ENCODE results near the gene SAE1. TPM values are rescaled to one million over a fixed set of nuclear protein-coding genes. Genes with fewer than 3 reads are reported as not detected.
"Not testable (repeated sequence)": the region's sequence is repeated elsewhere in the genome, so short reads cannot be mapped to it uniquely, and the experiment has no call there.

Gene SAE1
- polyA plus RNA-seq, 4 donors = 116 to 132 (median 122) TPM

DNA sequence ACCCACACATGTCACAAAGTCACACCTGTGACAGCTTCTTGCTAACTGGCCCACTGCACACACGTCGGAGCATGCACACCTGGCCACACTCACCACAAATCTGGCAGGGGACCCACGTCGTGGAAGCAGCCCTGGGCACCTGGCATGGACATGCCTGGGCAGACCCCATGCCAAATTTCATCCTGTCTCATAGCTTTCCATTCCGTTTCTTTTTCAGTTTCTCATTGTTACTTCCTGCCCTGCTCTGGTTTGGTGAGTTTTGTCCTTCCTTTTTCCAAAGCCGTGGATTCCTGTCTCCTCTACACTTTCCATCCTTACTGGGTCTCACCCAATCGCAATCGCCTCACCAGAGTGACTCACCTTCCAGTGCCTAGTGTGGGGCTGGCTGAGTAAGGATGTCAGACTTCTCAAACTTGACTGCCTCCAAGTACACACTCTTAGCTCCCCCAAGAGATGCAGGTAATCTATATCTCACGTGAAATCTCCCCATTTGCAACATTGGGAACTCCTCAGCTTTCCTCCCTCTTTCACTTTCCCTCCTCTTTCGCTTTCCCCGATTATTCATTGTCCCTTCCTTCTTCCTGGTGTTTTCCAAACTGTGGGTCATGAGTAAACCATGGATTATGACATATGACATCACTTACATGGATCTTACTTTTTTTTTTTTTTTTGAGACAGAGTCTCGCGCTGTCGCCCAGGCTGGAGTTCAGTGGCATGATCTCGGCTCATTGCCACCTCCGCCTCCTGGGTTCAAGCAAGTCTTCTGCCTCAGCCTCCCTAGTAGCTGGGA, 102.0 kb downstream of the SAE1 start:
- DNase-seq (ENCODE audit: low read depth in 4 of 4, low spot score in 3 of 4) = no peak

DNA sequence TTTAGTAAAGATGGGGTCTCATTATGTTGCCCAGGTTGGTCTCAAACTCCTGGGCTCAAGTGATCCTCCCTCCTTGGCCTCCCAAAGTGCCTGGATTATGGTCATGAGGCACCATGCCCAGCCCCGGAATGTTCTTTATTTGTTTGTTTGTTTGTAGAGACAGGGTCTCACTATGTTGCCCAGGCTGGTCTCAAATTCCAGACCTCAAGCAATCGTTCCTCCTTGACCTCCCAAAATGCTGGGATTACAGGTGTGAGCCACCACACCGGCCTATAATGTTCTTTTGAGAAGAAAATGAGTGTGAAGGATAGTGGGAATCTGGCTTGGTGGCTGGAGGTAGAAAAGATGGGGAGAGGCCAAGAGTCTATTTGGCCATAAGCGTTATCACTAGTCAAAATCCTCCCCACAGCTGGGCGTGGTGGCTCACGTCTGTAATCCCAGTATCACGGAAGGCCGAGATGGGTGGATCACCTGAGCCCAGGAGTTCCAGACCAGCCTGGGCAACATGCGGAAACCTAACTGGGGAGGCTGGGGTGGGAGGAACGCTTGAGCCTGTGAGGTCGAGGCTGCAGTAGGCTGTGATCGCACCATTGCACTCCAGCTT, 105.5 kb downstream of the SAE1 start:
- no peak for DNase-seq (ENCODE audit: low read depth in 4 of 4, low spot score in 3 of 4)

DNA sequence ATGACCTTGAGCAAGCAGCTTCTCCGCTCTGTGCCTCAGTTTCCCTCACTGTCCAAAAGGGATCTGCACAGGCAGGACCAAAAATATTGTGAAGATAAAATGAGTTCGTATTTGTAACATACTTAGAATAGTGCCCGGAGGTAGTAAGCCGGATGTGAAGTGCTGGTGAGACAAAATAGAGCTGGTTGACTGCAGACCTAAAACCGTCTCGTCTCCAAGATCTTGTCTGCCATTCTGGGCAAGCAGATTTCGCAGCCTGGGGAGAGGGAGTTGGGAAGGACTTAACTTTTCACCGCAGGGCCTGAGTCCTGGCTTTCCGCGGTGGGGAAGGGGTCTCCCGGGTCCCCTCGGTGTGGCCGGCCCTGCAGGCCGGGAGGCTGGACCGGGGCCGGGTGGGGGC, 108.5 kb downstream of the SAE1 start:
- DNase-seq (ENCODE audit: low read depth in 4 of 4, low spot score in 3 of 4) = no peak

DNA sequence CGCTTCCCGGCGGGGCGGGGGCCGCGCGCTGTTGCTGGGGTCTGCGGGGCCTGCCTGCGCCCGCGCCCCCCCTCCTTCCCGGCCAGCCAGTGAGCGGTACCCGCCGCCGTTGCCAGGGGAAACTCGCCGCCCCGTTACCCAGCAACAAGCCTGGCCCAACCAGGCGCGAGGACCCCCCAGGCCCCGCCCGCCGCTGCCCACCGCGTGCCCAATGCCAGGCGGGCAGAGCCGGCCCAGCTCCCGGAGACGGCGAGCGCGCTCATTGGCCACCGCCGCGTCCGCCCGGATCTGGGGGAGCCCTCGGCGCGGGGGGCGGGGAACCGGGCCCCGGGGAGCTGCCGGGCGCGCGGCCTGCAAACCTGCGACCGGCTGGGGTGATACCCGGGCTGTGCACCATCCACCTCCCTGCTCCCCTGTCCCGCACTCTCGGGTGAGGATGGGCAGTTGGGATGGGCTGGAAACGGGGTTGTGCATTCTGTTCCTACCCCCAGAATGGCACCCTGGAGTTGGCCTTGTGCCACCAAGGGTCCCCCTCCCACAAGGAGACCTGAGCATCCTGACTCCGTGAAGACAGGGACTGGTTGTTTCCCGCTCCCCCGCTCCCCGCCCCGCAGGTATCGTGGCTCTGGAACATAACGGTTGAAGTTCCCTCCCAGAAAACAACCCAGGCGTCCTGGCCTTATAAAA, 109.1 kb downstream of the SAE1 start:
- no peak for DNase-seq (ENCODE audit: low read depth in 4 of 4, low spot score in 3 of 4)

DNA sequence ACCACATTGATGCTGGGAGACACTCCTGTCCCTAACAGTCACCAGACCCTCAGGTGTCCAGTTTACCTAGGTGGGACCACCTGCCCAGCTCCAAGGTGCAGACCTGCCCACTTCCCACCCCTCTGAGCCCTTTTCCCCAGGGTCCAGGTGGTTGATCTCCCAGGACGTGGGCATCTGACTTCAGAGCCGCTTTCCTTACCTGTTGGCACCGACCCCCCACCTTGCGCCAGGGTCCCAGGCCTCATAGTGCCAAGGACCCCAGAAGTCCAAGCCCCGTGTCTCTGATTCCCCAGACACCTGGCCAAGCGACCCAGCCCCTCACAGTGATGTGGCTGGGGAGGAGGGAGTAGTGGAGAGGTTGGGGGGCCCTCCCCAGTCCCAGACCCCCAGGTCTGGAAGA, 109.9 kb downstream of the SAE1 start:
- DNase-seq (ENCODE audit: low read depth in 4 of 4, low spot score in 3 of 4) = no peak

DNA sequence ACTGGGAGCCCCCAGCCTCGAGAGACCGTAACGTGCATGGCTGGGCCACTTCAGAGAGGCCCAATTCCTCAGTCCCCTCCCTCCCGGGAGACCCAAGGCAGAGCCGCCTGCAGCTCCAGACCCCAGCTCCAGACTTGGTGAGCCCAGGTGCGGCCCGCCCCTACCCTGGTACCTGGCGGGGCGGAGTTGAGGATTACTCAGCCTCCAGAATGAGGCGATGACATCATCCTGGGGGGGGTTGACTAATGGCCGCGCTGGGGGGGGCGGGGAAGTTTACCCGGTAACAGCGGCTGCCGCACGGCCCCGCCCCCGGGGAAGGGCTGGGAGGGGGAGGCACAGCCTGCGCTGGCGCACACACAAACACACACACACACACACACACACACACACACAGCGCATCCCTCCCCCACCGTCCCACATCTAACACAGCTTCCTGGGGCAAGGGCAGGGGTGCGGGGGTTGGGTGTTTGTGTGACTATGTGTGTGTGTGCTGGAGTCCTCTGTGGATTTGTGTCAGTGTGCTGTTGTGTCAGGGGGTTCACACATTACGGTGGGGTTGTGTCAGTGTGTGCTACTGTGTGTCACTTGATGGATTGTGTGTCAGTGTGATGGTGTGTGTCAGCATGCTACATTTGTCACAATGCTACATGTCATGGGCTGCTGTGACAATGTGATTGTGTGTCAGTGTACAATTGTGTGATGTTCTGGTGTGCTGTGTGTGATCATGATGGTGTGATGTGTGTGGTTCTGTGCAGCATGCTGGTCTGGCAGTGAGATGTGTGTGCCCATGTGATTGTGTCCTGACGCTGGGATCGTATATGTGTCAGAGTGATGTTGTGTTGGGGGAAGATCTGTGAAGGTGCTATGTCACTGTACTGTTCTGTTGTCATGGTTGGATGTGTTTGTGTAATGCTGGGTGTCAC, 110.6 kb downstream of the SAE1 start:
- no peak for DNase-seq (ENCODE audit: low read depth in 4 of 4, low spot score in 3 of 4)

DNA sequence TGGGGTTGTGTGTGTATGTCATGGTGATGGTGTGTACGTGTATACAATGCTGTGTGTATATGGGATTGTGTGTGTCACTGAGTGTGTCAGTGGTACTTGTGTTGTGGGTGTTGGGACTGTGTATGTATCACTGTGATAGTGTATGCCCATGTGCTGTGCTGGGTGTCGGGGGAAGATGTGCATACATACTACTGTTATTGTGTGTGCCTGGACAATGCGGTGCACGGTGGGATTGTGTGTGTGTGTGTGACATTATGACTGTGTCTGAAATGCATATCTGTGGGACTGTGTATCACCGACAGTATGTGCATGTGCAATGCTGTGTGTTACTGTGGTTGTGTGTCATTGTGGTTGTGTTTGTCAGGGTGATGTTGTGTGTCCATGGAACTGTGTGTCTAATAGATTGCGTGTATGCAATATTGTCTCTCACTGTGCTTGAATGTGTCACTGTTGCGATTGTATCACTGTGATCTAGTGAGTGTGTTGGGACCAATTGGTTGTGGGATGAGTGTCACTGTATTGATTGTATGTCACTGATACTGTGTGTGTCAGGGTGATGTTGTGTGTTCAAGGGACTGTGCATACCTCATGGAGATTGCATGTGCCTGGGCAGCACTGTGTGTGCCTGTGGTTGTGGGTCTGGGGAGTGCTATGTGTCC, 111.4 kb downstream of the SAE1 start:
- no peak for DNase-seq (ENCODE audit: low read depth in 4 of 4, low spot score in 3 of 4)

DNA sequence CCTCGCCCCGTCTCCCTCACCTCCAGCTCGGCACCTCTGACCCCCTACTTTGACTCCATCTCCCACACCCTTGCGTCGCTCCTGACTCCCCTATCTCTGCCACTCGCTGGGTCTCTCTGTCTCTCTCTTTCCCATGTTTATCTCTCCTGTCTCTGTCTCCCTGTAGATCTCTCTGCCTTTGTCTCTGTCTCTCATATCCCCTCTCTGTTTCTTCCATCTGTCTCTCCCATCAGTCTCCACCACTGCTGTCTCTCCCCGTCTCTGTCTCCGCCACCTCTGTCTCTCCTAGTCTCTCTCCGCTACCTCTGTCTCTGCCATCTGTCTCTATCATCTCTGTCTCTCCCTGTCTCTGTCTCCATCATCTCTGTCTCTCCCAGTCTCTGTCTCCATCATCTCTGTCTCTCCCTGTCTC, 112.7 kb downstream of the SAE1 start:
- no peak for DNase-seq (ENCODE audit: low read depth in 4 of 4, low spot score in 3 of 4)

DNA sequence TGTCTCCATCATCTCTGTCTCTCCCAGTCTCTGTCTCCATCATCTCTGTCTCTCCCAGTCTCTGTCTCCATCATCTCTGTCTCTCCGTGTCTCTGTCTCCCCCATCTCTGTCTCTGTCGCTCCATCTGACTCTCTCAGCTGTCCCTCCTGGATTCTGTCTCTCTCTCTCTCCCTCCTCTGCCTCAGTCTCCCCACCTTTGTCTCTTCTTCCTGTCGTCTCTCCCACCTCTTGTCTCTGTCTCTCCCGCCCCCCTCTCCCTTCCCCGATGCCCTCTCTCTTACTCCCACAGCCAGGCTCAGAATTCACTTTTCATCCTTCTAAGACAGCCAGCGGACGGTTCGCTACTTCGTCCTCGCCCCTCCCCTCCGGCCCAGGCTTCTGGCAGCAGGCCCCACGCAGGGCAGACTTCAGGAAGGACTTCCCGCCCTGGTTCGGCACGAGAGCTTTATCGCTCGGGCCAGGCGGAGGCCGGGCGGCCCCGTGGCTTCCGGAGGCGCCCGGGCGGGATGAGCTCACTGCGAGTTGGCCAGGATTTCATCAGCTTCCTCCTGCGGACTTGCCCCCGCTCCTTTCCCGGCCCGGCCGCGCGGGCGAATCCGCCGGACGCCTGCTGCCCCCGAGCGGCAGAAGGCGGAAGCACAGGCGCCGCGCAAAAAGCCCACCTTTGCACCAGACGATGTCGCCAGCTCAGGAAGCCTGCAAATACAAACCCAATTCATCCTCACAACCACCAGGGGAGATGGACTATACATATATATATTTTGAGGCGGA, 113.3 kb downstream of the SAE1 start:
- DNase-seq (ENCODE audit: low read depth in 4 of 4, low spot score in 3 of 4) = peak; percentile 77 to 86 (median 82)

DNA sequence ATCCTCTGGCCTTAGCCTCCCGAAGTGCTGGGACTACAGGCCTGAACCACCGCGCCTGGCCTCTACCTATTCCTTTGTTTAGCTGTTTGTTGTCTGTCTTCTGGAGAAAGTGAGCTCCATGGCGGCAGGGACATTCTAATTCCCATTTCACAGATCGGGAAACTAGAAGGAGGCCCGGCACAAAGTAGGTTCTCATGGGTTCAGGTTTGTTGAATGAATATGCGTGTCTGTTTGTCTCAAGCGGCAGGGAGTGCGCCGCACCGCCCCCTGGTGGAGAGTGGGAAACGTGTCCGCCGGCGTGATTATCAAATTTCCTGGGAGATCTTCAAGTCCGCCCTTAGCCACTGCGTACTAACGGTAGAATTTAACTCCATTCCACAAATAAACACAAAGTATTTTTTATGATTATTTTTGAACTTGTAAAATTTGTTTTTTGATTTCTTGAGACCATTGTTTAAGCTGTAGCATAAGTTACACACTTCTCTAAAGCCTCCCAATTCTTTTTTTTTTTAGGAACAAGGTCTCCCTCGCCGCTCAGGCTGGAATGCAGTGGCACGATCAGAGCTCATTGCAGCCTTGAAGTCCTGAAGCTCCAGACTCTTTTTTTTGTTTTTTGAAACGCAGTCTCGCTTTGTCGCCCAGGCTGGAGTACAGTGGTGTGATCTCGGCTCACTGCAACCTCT, 116.8 kb downstream of the SAE1 start:
- DNase-seq (ENCODE audit: low read depth in 4 of 4, low spot score in 3 of 4) = no peak

DNA sequence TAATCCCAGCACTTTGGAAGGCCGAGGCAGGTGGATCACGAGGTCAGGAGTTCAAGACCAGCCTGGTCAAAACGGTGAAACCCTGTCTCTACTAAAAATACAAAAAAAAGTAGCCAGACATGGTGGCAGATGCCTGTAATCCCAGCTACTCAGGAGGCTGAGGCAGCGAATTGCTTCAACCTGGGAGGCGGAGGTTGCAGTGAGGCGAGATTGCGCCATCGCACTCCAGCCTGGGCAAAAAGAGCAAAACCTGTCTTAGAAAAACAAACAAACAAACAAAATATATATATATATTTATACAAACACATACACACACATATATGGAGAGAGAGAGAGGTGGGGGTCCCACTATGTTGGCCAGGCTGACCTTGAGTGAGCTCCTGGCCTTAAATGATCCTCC, 122.4 kb downstream of the SAE1 start:
- DNase-seq (ENCODE audit: low read depth in 4 of 4, low spot score in 3 of 4) = not testable (repeated sequence)

DNA sequence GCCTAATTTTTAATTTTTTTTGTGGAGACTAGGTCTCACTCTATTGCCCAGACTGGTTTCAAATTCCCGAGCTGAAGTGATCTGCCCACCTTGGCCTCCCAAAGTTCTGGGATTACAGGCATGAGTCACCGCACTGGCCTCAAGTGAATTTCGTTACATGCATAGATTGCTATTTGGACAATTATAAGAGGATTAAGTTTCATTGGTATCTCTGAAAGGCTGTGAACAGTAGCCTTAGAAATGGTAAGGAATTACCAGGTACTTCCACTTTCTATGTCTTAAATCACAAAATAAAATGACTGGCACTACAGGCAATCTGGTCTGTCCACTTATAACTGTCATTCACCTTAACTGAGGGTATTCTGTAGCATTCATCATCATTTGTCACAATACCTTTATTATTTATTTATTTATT, 122.8 kb downstream of the SAE1 start:
- DNase-seq (ENCODE audit: low read depth in 4 of 4, low spot score in 3 of 4) = no peak

DNA sequence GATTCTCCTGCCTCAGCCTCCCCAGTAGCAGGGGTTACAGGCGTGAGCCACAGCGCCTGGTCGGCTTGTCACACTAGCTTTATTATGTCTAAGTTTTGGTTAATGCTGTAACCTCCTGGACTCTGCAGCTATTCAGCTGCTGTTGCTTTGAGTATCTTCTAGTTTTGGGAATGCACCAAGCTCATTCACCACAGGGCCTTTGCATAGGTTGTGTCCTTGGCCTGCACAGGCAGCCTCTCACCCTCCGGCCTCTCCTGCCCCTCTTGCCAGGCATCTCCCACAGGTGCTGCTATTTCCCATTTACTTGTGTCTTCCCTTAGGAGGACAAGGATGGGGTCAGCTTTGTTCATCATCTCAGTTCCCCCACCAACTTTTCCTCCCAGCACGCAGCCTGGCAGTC, 123.3 kb downstream of the SAE1 start:
- no peak for DNase-seq (ENCODE audit: low read depth in 4 of 4, low spot score in 3 of 4)

DNA sequence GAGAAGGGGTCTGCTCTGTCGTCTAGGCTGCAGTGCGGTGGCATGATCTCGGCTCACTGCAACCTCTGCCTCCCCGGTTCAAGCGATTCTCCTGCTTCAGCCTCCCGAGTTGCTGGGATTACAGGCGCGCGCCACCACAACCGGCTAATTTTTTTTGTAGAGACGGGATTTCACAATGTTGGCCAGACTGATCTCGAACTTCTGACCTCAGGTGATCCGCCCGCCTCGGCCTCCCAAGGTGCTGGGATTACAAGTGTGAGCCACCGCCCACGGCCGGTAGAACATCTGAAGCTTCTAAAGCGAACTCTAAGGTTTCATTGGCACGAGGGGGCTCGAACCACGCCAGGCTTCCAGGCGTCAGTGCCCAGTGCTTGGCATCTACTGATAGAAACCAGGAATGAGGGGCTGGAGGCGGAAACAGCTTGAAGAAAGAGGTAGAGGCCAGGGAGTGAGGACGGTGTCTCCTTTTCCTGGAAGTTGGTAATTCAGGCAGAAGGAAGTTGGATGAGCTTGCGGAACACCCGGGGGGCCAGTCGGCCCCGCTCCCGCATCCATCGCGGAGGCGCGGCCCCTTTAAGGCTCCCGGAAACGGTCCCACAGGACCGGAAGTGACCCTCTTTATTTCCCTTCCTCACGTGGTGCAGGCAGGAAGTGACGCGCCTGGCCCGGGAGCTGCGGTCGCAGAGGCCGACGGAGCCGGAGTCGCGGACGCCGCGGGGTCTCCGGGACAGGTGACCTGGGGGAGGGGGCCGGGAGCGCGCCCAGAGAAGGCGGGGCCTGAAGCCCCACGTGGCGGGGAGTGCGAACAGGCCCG, 125.5 kb downstream of the SAE1 start, which contains the start of gene CCDC9:
CCDC9 (plus strand) TSS at position 647 of the 814 bp plus-strand sequence. CDS start 1,876 bp downstream, outside the sequence.
- peak; percentile 91 to 95 (median 94) for DNase-seq (ENCODE audit: low read depth in 4 of 4, low spot score in 3 of 4)

DNA sequence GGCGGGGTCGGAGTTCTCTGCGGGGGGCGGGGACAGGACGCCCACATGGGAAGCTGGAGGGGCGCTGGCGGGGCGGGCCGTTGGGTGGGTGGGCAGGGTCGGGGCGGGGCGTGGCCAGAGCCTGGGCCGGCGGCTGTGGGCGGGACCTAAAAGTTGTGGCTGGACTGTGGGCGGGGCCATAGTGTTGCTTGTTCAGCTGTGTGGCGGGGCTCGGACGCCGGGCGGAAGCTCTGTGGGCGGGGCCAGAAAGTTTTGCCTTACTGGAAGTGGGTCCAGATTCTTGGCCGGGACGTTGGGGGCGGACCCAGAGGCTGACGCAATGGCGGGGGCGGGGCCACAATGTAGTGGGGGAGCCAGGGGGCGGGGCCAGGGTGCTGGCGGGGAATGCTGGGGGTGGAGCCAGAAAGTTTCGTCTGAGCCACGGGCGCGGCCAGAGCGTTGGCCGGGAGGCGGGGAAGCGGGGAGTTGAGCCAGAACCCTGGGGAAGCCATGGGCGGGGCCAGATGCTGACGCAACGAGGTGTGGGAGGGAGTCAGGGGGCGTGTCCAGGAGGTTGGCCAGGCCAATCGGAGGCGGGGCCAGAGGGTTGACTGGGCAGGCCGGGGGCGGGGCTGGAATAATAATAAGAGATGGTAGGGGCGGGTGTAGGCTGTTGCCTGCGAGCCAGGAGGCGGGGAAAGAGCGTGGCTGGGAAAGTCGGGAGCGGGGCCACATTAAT, 126.2 kb downstream of the SAE1 start:
- peak; percentile 98 to 99 (median 98) for DNase-seq (ENCODE audit: low read depth in 4 of 4, low spot score in 3 of 4)

DNA sequence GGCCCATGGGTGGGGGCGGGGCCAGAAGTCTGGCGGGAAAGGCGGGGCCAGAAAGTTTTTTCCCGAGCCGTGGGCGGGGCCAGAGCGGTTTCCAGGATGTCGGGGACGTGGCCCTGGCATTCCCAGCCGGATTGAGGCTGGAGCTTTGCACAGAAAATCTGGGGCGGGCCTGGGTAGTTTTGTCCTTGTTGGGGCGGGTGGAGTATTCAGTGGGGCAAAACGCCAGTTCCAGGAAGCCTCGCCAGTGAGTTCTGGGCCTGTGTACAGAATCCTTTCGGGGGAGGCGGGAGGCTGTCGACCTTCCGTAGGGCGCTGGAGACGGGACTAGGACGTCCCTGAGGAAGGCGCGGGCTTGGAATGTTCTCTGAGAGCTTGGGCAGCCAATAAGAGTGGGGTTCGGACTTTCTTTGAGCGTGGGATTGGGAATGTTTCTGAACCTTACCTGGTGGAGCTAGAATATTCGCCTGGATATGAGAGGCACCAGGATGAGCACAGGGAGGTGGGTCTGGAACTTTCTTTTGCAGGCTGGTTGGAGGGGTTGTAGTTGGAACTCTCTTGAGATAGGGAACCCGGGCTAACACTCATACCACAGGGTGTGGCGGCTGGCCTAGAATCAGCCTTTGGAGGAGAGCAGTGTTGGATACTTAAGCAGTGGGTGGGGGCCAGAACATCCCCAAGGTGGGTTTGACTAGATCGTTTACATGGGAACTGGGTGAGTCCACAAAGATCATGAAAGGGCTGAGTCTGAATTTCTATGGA, 127.0 kb downstream of the SAE1 start:
- DNase-seq (ENCODE audit: low read depth in 4 of 4, low spot score in 3 of 4) = no peak

Measured in right renal pelvis (tissue), 4 donors.